Peyer's patch (tissue), 4 donors: ENCODE measurements around the gene TAS2R38. TPM values are rescaled to one million over a fixed set of nuclear protein-coding genes. Genes with fewer than 3 reads are reported as not detected.
A peak's percentile ranks its signal among the peaks of the same experiment; 100 is the strongest.

Experiments
- DNase-seq, 3 donors: peaks; one replicate each; pipeline ENCODE4 v3.0.0-alpha.2; 2017 to 2019
- H3K27ac ChIP-seq, 4 donors: fragments of 200-600 bp; sonication (generic); one replicate each; pipeline ENCODE4 v1.5.1; 2016 to 2019
- H3K27me3 ChIP-seq, 2 donors: fragments of 200-600 bp; sonication (generic); one replicate each; pipeline ENCODE4 v1.5.1; 2019
- H3K36me3 ChIP-seq, 3 donors: fragments of 200-600 bp; sonication (generic); one replicate each; pipeline ENCODE4 v1.5.1; 2016 to 2019
- H3K4me1 ChIP-seq, 4 donors: fragments of 200-600 bp; sonication (generic); one replicate each; pipeline ENCODE4 v1.5.1; 2016 to 2019
- H3K4me3 ChIP-seq, 4 donors: fragments of 200-600 bp; sonication (generic); 1 replicate in 3 of 4; 2 replicates in 1 of 4; pipeline ENCODE4 v1.5.1; 2016 to 2019; ENCODE audit warnings: mild to moderate bottlenecking in 1 of 4
- H3K9me3 ChIP-seq, 4 donors: fragments of 200-600 bp; sonication (generic); one replicate each; pipeline ENCODE4 v1.5.1; 2016 to 2019; ENCODE audit warnings: mild to moderate bottlenecking in 1 of 4
- CTCF ChIP-seq, 6 experiments: fragments of 450-650 bp in 4 of 6; fragments of 200-600 bp in 2 of 6; sonication (generic) in 1 of 6; IDR thresholded peaks; one replicate each; pipeline ENCODE4 v1.5.1; 2017 to 2019; ENCODE audit warnings: antibody characterized with exemption in 6 of 6, mild to moderate bottlenecking in 3 of 6, moderate library complexity in 1 of 6
- POLR2A ChIP-seq, 2 donors: fragments of 450-650 bp; IDR thresholded peaks; one replicate each; pipeline ENCODE4 v1.5.1; 2017; ENCODE audit warnings: antibody characterized with exemption in 2 of 2, mild to moderate bottlenecking in 2 of 2, moderate library complexity in 2 of 2
- total RNA-seq, 4 donors: library from RNA; depleted of rRNA; stranded (reverse); fragments of >200 nt; gene quantifications; one replicate each; pipeline ENCODE4 v1.1.0, GENCODE V29; 2016

Gene TAS2R38
- total RNA-seq, result 1 to 10 TPM in 2 of 4 donors, not detected in 2; 1.3 to 2.7 TPM

GRCh38 chr7:141973673-141974072 lies at the start of gene TAS2R38:
TSS of gene TAS2R38 (minus strand) at chr7:141973773. CDS start at chr7:141973689, 84 bp downstream.
- Histone ChIP-seq H3K4me1 (peaks cover 0 to 7% (median 0%) of the 10 kb centered on the region in 4 donors), H3K9me3 (no peaks in the 10 kb centered on the region), H3K36me3 (no peaks in the 10 kb centered on the region), H3K27me3 (no peaks in the 10 kb centered on the region), H3K27ac (no peak within 1 kb of the TSS), H3K4me3 (no peak within 1 kb of the TSS)
- no peak for DNase-seq
- no peak for TF ChIP-seq POLR2A (IDR thresholded peaks at IDR 0.05)
- TF ChIP-seq CTCF (IDR thresholded peaks at IDR 0.05), result no peak

GRCh38 chr7:142018154-142018553 lies 44.6 kb upstream of the TAS2R38 start:
- Histone ChIP-seq H3K4me3 (no peak overlapping the region), H3K9me3 (no peaks in the 10 kb centered on the region), H3K4me1 (no peaks in the 10 kb centered on the region), H3K36me3 (peaks cover 0 to 17% (median 0%) of the 10 kb centered on the region in 3 donors), H3K27ac (no peak overlapping the region), H3K27me3 (no peaks in the 10 kb centered on the region)
- DNase-seq, result no peak
- no peak for TF ChIP-seq POLR2A (IDR thresholded peaks at IDR 0.05)
- TF ChIP-seq CTCF (IDR thresholded peaks at IDR 0.05), result no peak

GRCh38 chr7:142017451-142017850 lies 43.9 kb upstream of the TAS2R38 start:
- H3K9me3 ChIP-seq, result no peaks in the 10 kb centered on the region
- peaks cover 0 to 16% (median 0%) of the 10 kb centered on the region in 3 donors for H3K36me3 ChIP-seq
- no peak for TF ChIP-seq POLR2A (IDR thresholded peaks at IDR 0.05)
- no peak for TF ChIP-seq CTCF (IDR thresholded peaks at IDR 0.05)
- DNase-seq, result no peak
- no peaks in the 10 kb centered on the region for H3K27me3 ChIP-seq
- no peak overlapping the region for H3K27ac ChIP-seq
- H3K4me3 ChIP-seq, result no peak overlapping the region
- peaks cover 0 to under 1% (median 0%) of the 10 kb centered on the region in 4 donors for H3K4me1 ChIP-seq

- H3K4me3 ChIP-seq, result no peak overlapping the region
- peak in 3 of 6 experiments; percentile 48 to 61 (median 56) for TF ChIP-seq CTCF (IDR thresholded peaks at IDR 0.05)
- TF ChIP-seq POLR2A (IDR thresholded peaks at IDR 0.05), result no peak
- H3K9me3 ChIP-seq, result no peaks in the 10 kb centered on the region
- peak overlapping the region in 2 of 4 donors; percentile 57 to 76 for H3K27ac ChIP-seq
- H3K36me3 ChIP-seq, result no peaks in the 10 kb centered on the region
- H3K4me1 ChIP-seq, result peaks cover 0 to 12% (median 0%) of the 10 kb centered on the region in 4 donors
- DNase-seq, result peak in 1 of 3 donors; percentile 73
- H3K27me3 ChIP-seq, result no peaks in the 10 kb centered on the region
Measured at GRCh38 chr7:142012825-142013511, 39.4 kb upstream of the TAS2R38 start.

- DNase-seq, result no peak
- Histone ChIP-seq H3K36me3 (no peaks in the 10 kb centered on the region), H3K9me3 (no peaks in the 10 kb centered on the region), H3K27me3 (no peaks in the 10 kb centered on the region), H3K4me3 (no peak overlapping the region), H3K4me1 (peaks cover 0 to 12% (median 0%) of the 10 kb centered on the region in 4 donors), H3K27ac (peak overlapping the region in 2 of 4 donors; percentile 61 to 77)
- TF ChIP-seq POLR2A (IDR thresholded peaks at IDR 0.05), result no peak
- no peak for TF ChIP-seq CTCF (IDR thresholded peaks at IDR 0.05)
Measured at GRCh38 chr7:142010952-142011548, 37.5 kb upstream of the TAS2R38 start.
